Muscle of leg (tissue), 16 donors: ENCODE data around the gene CYLC2. TPM values are rescaled to one million over a fixed set of nuclear protein-coding genes. Genes with fewer than 3 reads are reported as not detected.

Source experiments
- DNase-seq: peaks from one replicate; pipeline ENCODE4 v3.0.0; 2013
- H3K27ac ChIP-seq: one replicate; pipeline ENCODE4 v1.5.1; 2013; ENCODE audit warnings: mild to moderate bottlenecking, low read length, control low read depth
- H3K27me3 ChIP-seq: one replicate; pipeline ENCODE4 v1.6.1; 2013; ENCODE audit warnings: low read length; ENCODE audit not compliant: control insufficient read depth, insufficient read depth
- H3K36me3 ChIP-seq: one replicate; pipeline ENCODE4 v1.6.1; 2013; ENCODE audit warnings: low read length; ENCODE audit not compliant: control insufficient read depth, insufficient read depth
- H3K4me1 ChIP-seq: one replicate; pipeline ENCODE4 v1.6.1; 2013; ENCODE audit warnings: low read length; ENCODE audit not compliant: control insufficient read depth, insufficient read depth
- H3K4me3 ChIP-seq: one replicate; pipeline ENCODE4 v1.5.1; 2013; ENCODE audit warnings: low read length, control low read depth
- H3K9me3 ChIP-seq: replicated peaks from 2 replicates; pipeline ENCODE4 v1.6.1; 2013; ENCODE audit warnings: low read depth, low read length; ENCODE audit not compliant: control insufficient read depth
- WGBS: methylation state at CpG from one replicate; pipeline ENCODE4 v1.1.5; 2013; ENCODE audit warnings: missing lambda C conversion rate; ENCODE audit not compliant: insufficient coverage; 5-methylcytosine and 5-hydroxymethylcytosine counted together
- long read RNA-seq, 11 donors: transcript quantifications; one replicate each; lab custom pipeline, GENCODE V29; 2026
- polyA plus RNA-seq, 8 donors: library from polyadenylated mRNA; unstranded; fragments of 120-200 nt; gene quantifications; one replicate each; pipeline versions ENCODE4 v1.2.1 to v1.2.3, GENCODE V29; 2013; ENCODE audit warnings: inconsistent platforms in 1 of 8, low replicate concordance in 1 of 8; ENCODE audit not compliant: insufficient read length in 8 of 8, insufficient read depth in 1 of 8
- total RNA-seq: library from RNA; stranded (reverse); fragments of 120-200 nt; gene quantifications from one replicate; pipeline ENCODE4 v1.2.4, GENCODE V29; 2013

CYLC2 gene
- not detected for total RNA-seq
- not detected for polyA plus RNA-seq
- long read RNA-seq, donor 1, result 0 reads
- long read RNA-seq, donor 2, result 0 reads
- long read RNA-seq, donor 3, result 0 reads
- long read RNA-seq, donor 4, result 0 reads
- long read RNA-seq, donor 5, result 0 reads
- long read RNA-seq, donor 6, result 0 reads
- long read RNA-seq, donor 7, result 0 reads
- long read RNA-seq, donor 8, result 0 reads
- long read RNA-seq, donor 9, result 0 reads
- long read RNA-seq, donor 10, result 0 reads
- long read RNA-seq, donor 11, result 0 reads

GRCh38 chr9:102995033-102995432 lies at the start of gene CYLC2:
TSS of gene CYLC2 (plus strand) at chr9:102995333. CDS start at chr9:102995381, 48 bp downstream.
- H3K4me3 ChIP-seq, result no peak within 1 kb of the TSS
- no peaks in the 10 kb centered on the region for H3K36me3 ChIP-seq
- DNase-seq, result no peak
- H3K4me1 ChIP-seq, result no peaks in the 10 kb centered on the region
- H3K27ac ChIP-seq, result no peak within 1 kb of the TSS
- H3K27me3 ChIP-seq, result no peaks in the 10 kb centered on the region
- no peaks in the 10 kb centered on the region for H3K9me3 ChIP-seq

- H3K9me3 ChIP-seq, result no peaks in the 10 kb centered on the region
- H3K36me3 ChIP-seq, result no peaks in the 10 kb centered on the region
- no peak overlapping the region for H3K4me3 ChIP-seq
- H3K4me1 ChIP-seq, result no peaks in the 10 kb centered on the region
- no peak for DNase-seq
- no peaks in the 10 kb centered on the region for H3K27me3 ChIP-seq
- WGBS, result 100% methylated on average over 1 of the region's 2 CpGs
- H3K27ac ChIP-seq, result no peak overlapping the region
These were observed 44.8 kb upstream of the CYLC2 start for GRCh38 chr9:102950346-102950745.

- Histone ChIP-seq H3K36me3 (no peaks in the 10 kb centered on the region), H3K27me3 (no peaks in the 10 kb centered on the region), H3K9me3 (peaks cover 18% of the 10 kb centered on the region), H3K27ac (no peak overlapping the region), H3K4me3 (no peak overlapping the region), H3K4me1 (no peaks in the 10 kb centered on the region)
- 83% methylated on average over 4 of the region's 7 CpGs for WGBS
- DNase-seq, result no peak
These were observed 28.1 kb upstream of the CYLC2 start for GRCh38 chr9:102966999-102967398.

DNA sequence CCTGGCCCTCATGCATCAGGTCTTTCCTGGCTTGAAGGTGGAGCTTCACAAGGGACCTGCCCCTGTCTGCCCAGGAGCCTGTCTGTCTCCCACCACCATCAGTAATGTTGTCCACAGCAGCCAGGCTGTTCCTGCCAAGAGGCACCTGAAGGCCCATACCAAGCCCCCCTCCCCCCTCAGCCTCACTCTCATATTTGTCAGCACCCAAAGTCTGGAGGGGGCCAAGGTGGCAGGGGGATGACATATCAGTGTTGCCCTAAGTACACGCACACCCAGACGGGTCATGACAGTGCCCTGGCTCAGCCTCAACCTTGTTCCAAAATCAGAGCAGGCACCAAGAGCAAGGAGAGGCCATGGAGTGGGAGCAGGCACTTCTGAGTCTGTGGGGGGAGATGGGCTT lies 27.2 kb upstream of the CYLC2 start:
- Histone ChIP-seq H3K36me3 (no peaks in the 10 kb centered on the region), H3K9me3 (peaks cover 18% of the 10 kb centered on the region), H3K27ac (no peak overlapping the region), H3K27me3 (no peaks in the 10 kb centered on the region), H3K4me3 (no peak overlapping the region), H3K4me1 (no peaks in the 10 kb centered on the region)
- no CpG with 5 or more reads among the region's 2 CpGs for WGBS
- no peak for DNase-seq

GRCh38 chr9:102972780-102973179 lies 22.4 kb upstream of the CYLC2 start:
- H3K4me3 ChIP-seq, result no peak overlapping the region
- no peaks in the 10 kb centered on the region for H3K4me1 ChIP-seq
- peaks cover 11% of the 10 kb centered on the region for H3K9me3 ChIP-seq
- H3K27ac ChIP-seq, result no peak overlapping the region
- H3K36me3 ChIP-seq, result no peaks in the 10 kb centered on the region
- DNase-seq, result no peak
- WGBS, result no CpG with 5 or more reads among the region's 2 CpGs
- no peaks in the 10 kb centered on the region for H3K27me3 ChIP-seq

DNA sequence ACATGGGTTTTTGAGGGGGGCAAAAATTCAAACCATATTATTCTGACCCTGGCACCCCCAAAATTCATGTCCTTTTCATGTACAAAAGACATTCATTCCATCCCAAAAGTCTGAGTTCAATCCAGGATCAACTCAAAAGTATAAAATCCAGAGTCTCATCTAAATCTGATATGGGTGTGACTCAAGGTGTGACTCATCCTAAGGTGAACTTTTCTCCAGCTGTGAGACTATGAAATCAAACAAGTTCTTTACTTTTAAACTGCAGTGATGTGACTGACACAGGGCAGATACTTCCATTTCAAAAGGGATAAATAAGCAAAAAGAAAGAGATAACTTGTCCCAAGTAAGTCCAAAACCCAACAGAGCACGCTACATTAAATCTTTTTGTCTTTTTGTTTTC lies 20.6 kb upstream of the CYLC2 start:
- DNase-seq, result no peak
- no CpG with 5 or more reads among the region's 1 CpG for WGBS
- no peaks in the 10 kb centered on the region for H3K36me3 ChIP-seq
- no peaks in the 10 kb centered on the region for H3K27me3 ChIP-seq
- H3K4me3 ChIP-seq, result no peak overlapping the region
- H3K9me3 ChIP-seq, result peaks cover 8% of the 10 kb centered on the region
- no peak overlapping the region for H3K27ac ChIP-seq
- H3K4me1 ChIP-seq, result no peaks in the 10 kb centered on the region

DNA sequence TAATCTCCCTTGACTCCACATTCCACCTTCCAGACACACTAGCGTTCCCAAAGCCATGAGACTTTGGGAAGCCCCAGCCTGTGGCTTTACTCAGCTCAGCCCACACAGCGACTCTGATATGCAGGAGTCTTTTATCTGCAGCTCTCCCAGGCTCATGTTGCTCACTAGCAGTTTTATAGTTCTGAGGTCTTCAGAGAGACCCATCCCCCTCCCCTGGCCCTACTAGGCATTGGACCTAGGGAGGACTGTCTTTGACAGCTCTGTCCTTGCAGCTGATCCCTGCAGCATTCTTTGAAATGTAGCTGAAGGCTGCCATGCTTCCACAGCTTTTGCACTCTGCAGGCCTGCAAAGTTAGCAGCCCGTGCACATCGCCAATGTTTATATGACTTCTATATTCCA lies 19.9 kb upstream of the CYLC2 start:
- Histone ChIP-seq H3K4me1 (no peaks in the 10 kb centered on the region), H3K36me3 (no peaks in the 10 kb centered on the region), H3K27ac (no peak overlapping the region), H3K27me3 (no peaks in the 10 kb centered on the region), H3K4me3 (no peak overlapping the region), H3K9me3 (peaks cover 8% of the 10 kb centered on the region)
- DNase-seq, result no peak
- WGBS, result 56% methylated on average over 1 of the region's 4 CpGs

DNA sequence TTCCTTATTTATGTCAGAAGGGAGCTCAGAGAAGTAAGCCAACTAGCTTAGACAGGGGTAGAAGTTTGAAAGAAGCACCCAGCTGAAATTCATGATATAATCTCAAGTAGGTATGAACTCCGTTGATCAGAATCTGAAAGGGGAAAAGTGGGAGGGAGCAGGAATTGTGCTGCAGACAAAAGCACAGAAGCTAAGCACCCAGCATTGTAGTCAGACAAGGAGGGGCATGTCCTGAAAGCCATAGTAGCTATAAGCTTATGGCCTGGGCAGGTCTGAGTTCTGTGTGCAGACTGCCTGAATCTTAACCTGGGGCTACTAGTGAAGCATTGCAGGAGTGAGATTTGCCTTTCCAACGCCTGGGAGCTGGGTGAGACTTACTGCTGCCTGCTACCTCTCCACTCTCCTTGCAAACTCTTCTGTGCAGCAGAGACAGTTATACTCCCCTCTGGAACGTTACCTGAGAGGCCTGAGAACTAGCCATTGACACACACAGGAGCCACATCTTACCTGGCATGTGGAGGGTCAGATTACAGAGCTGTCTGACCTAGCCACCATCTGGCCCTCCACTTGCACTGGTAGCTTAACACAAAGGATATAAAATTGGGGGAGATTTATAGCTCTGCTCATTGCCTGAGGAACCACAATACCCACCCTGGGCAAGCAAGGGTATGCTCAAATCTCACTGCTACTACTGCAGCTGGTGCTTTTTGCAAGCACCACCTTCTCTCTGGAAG lies 9.8 kb upstream of the CYLC2 start:
- 39% methylated on average over 2 of the region's 3 CpGs for WGBS
- Histone ChIP-seq H3K4me1 (no peaks in the 10 kb centered on the region), H3K9me3 (no peaks in the 10 kb centered on the region), H3K4me3 (no peak overlapping the region), H3K36me3 (no peaks in the 10 kb centered on the region), H3K27me3 (no peaks in the 10 kb centered on the region), H3K27ac (no peak overlapping the region)
- no peak for DNase-seq

GRCh38 chr9:102986425-102986824 lies 8.7 kb upstream of the CYLC2 start:
- DNase-seq, result no peak
- H3K9me3 ChIP-seq, result no peaks in the 10 kb centered on the region
- H3K4me3 ChIP-seq, result no peak overlapping the region
- H3K27me3 ChIP-seq, result no peaks in the 10 kb centered on the region
- WGBS, result 67% methylated on average over 1 of the region's 1 CpG
- no peaks in the 10 kb centered on the region for H3K4me1 ChIP-seq
- no peaks in the 10 kb centered on the region for H3K36me3 ChIP-seq
- H3K27ac ChIP-seq, result no peak overlapping the region

GRCh38 chr9:103003689-103004088 lies 8.6 kb downstream of the CYLC2 start:
- Histone ChIP-seq H3K4me1 (no peaks in the 10 kb centered on the region), H3K27me3 (no peaks in the 10 kb centered on the region), H3K4me3 (no peak overlapping the region), H3K9me3 (no peaks in the 10 kb centered on the region), H3K27ac (no peak overlapping the region), H3K36me3 (no peaks in the 10 kb centered on the region)
- peak; percentile 6 for DNase-seq
- no CpG with 5 or more reads among the region's 1 CpG for WGBS
